Neural crest cell (in vitro differentiated cells): ENCODE results near the gene CCDC88B. TPM values are rescaled to one million over a fixed set of nuclear protein-coding genes. Genes with fewer than 3 reads are reported as not detected.

Experiments
- DNase-seq: peaks from one replicate; pipeline ENCODE4 v3.0.0; 2021; ENCODE audit warnings: low read depth, mixed read lengths, low spot score
- H3K27ac Mint-ChIP-seq: one replicate; pipeline ENCODE4 v1.8.0; 2021; ENCODE audit warnings: mild to moderate bottlenecking, mixed read lengths; ENCODE audit not compliant: unreplicated experiment
- H3K27me3 Mint-ChIP-seq: 2 replicates; pipeline ENCODE4 v1.8.0; 2021; ENCODE audit warnings: low read depth, mild to moderate bottlenecking, mixed read lengths
- H3K36me3 Mint-ChIP-seq: 2 replicates; pipeline ENCODE4 v1.8.0; 2021; ENCODE audit warnings: low read depth, mild to moderate bottlenecking, mixed read lengths
- H3K4me1 Mint-ChIP-seq: 2 replicates; pipeline ENCODE4 v1.8.0; 2021; ENCODE audit warnings: mixed read lengths
- H3K4me3 Mint-ChIP-seq: one replicate; pipeline ENCODE4 v1.8.0; 2021; ENCODE audit warnings: mild to moderate bottlenecking, mixed read lengths
- H3K9me3 Mint-ChIP-seq: 2 replicates; pipeline ENCODE4 v1.8.0; 2021; ENCODE audit warnings: mixed read lengths
- microRNA-seq: library from miRNA; unstranded; fragments of <30 nt; microRNA quantifications from one replicate; pipeline ENCODE4, GENCODE V29; 2020
- total RNA-seq: library from RNA; stranded (reverse); gene quantifications from 2 replicates; pipeline ENCODE4 v1.2.1, GENCODE V29; 2021
- TF ChIP-seq, protein P1 (sequence below): fragments of 200-600 bp; sonication (generic); conservative IDR thresholded peaks from 2 replicates; pipeline ENCODE4 v1.5.0; 2021; ENCODE audit warnings: antibody characterized with exemption, mild to moderate bottlenecking

Gene CCDC88B
- total RNA-seq, 1 donor from 2014 or later: 1.1 TPM

GRCh38 chr11:64401775-64402174 is 61.8 kb downstream of the CCDC88B start:
- Mint-ChIP-seq H3K27ac (no peak overlapping the region), H3K36me3 (no peaks in the 10 kb centered on the region), H3K4me1 (peaks cover 33% of the 10 kb centered on the region), H3K4me3 (no peak overlapping the region), H3K9me3 (no peaks in the 10 kb centered on the region), H3K27me3 (no peaks in the 10 kb centered on the region)
- TF ChIP-seq, protein P1, sequence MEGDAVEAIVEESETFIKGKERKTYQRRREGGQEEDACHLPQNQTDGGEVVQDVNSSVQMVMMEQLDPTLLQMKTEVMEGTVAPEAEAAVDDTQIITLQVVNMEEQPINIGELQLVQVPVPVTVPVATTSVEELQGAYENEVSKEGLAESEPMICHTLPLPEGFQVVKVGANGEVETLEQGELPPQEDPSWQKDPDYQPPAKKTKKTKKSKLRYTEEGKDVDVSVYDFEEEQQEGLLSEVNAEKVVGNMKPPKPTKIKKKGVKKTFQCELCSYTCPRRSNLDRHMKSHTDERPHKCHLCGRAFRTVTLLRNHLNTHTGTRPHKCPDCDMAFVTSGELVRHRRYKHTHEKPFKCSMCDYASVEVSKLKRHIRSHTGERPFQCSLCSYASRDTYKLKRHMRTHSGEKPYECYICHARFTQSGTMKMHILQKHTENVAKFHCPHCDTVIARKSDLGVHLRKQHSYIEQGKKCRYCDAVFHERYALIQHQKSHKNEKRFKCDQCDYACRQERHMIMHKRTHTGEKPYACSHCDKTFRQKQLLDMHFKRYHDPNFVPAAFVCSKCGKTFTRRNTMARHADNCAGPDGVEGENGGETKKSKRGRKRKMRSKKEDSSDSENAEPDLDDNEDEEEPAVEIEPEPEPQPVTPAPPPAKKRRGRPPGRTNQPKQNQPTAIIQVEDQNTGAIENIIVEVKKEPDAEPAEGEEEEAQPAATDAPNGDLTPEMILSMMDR: no peak
- DNase-seq: no peak

GRCh38 chr11:64403106-64403505 is 63.1 kb downstream of the CCDC88B start:
- TF ChIP-seq, protein P1: no peak
- no peak for DNase-seq
- H3K36me3 Mint-ChIP-seq: no peaks in the 10 kb centered on the region
- no peak overlapping the region for H3K27ac Mint-ChIP-seq
- H3K4me1 Mint-ChIP-seq: peaks cover 41% of the 10 kb centered on the region
- H3K27me3 Mint-ChIP-seq: no peaks in the 10 kb centered on the region
- no peak overlapping the region for H3K4me3 Mint-ChIP-seq
- H3K9me3 Mint-ChIP-seq: no peaks in the 10 kb centered on the region

DNA sequence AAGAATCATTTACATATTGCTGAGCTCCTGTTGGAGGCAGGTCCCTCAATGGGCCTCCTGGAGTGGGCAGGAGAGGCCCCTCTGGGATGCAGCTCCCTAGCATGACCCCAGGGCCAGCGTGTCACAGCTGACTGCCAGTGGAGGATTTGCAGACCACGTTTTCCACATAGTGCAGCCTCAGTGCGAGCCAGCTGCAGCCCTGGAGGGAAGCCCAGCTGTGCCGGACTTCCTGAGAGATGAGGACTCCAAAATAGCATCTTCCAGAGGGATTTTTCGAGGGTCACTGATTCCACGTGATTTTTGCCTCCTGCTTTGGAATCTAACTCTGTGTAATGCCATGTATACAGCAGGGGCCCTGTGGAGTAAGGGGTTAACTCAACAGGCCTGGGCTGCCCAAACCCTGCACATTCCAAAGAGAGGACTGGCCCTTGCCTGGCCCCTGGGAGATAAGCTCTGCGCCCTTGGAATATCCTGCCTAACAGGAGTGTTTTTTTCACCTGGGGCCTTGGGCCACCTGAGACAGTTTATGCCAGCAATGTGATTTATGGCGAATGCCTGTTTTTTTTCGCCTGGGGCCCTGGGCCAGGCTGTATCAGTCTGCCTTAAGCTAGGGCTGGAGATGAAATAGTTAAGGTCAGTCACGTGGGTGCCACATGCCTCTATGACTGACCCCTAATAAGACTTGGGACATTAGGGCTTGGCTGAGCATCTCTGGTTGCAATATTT is 66.4 kb downstream of the CCDC88B start:
- TF ChIP-seq, protein P1: no peak
- Mint-ChIP-seq H3K27ac (no peak overlapping the region), H3K36me3 (no peaks in the 10 kb centered on the region), H3K9me3 (no peaks in the 10 kb centered on the region), H3K4me3 (no peak overlapping the region), H3K27me3 (no peaks in the 10 kb centered on the region), H3K4me1 (peaks cover 49% of the 10 kb centered on the region)
- peak; percentile 26 for DNase-seq

Small RNAs within 50 kb of the gene (microRNA-seq; reads per million reads assigned to microRNA genes)
- gene MIR1237: 11.3 reads per million, percentile 21 among the genes with 10 or more reads in this experiment
- not detected for gene MIR7155

Other genes starting within 250 kb of the CCDC88B start
- 22.1 and 26.1 TPM in 2 replicates for gene MACROD1, start 174.1 kb upstream of the CCDC88B start, total RNA-seq
- gene STIP1, start 154.0 kb upstream of the CCDC88B start, total RNA-seq: 294 and 296 TPM in 2 replicates
- gene FERMT3, start 133.5 kb upstream of the CCDC88B start, total RNA-seq: 2.8 and 3.8 TPM in 2 replicates
- gene TRPT1, start 114.0 kb upstream of the CCDC88B start, total RNA-seq: 40.2 and 43.2 TPM in 2 replicates
- 35.7 and 40.8 TPM in 2 replicates for gene NUDT22, start 113.9 kb upstream of the CCDC88B start, total RNA-seq
- gene DNAJC4, start 109.7 kb upstream of the CCDC88B start, total RNA-seq: 27.2 TPM in 2 replicates
- 61.2 and 62.7 TPM in 2 replicates for gene VEGFB, start 105.6 kb upstream of the CCDC88B start, total RNA-seq
- 29.2 and 33.7 TPM in 2 replicates for gene FKBP2, start 99.1 kb upstream of the CCDC88B start, total RNA-seq
- gene PPP1R14B, start 93.3 kb upstream of the CCDC88B start, total RNA-seq: 286 and 296 TPM in 2 replicates
- 36.4 and 40.5 TPM in 2 replicates for gene PLCB3, start 88.7 kb upstream of the CCDC88B start, total RNA-seq
- 45.3 and 47.1 TPM in 2 replicates for gene BAD, start 55.5 kb upstream of the CCDC88B start, total RNA-seq
- gene GPR137, start 54.4 kb upstream of the CCDC88B start, total RNA-seq: 55.9 and 61.4 TPM in 2 replicates
- gene KCNK4, start 48.9 kb upstream of the CCDC88B start, total RNA-seq: not detected in 2 replicates
- not detected in 2 replicates for gene CATSPERZ, start 39.8 kb upstream of the CCDC88B start, total RNA-seq
- 33.8 and 34.7 TPM in 2 replicates for gene ESRRA, start 34.7 kb upstream of the CCDC88B start, total RNA-seq
- 201 and 207 TPM in 2 replicates for gene TRMT112, start 22.6 kb upstream of the CCDC88B start, total RNA-seq
- 148 and 168 TPM in 2 replicates for gene PRDX5, start 22.1 kb upstream of the CCDC88B start, total RNA-seq
- gene RPS6KA4, start 19.0 kb downstream of the CCDC88B start, total RNA-seq: 12.6 and 17.6 TPM in 2 replicates
- gene SLC22A11, start 215.7 kb downstream of the CCDC88B start, total RNA-seq: 0.21 TPM in 1 of 2 replicates, not detected in the other